Daoy (cell line): ENCODE data around the gene PHF21A. TPM values are rescaled to one million over a fixed set of nuclear protein-coding genes. Genes with fewer than 3 reads are reported as not detected.

ENCODE experiments used
- DNase-seq: peaks from one replicate; pipeline ENCODE4 v3.0.0-alpha.2; 2015; ENCODE audit warnings: low read depth
- total RNA-seq: library from RNA; depleted of rRNA; stranded (reverse); fragments of >200 nt; shearing (Covaris generic); gene quantifications from 2 replicates; pipeline ENCODE4 v1.2.3, GENCODE V29; 2014

PHF21A gene
- total RNA-seq, 1 experiment from 2014 or later: 4.8 TPM

DNA sequence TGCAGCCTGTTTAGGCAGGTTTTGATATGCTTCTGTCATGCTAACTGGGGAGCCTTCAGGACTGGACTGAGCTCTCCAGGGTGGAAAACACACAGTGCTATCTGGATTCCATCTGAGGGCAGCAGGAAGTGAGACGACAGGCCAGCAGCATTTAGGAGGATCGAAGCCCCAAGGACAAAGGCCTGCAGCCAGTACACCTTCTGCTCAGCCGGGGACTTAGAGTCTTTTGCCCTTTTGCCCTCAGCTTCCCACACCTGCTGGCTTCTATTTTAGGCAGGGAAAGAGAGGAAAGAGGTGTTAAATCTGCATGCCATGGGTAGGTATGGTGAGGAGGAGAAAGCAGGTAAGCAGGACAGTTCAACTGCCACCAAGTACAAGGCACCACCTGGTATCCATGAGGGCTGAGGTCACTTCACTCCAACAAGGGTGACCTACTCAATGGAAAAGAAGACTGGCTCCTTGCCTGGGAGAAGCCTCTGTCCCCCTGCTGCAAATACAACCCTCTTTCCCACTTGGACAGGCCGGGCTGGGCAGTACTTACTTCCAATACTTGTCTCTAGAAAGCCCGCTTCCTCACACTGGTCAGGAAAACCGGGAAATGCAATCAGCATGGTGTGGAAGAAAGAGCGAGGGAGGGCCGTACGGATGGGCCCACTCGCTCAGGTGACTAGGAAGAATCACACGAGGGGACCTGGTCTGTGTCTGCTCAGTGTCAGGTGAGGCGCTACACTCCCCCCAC is 186.5 kb downstream of the PHF21A start:
- DNase-seq: no peak

DNA sequence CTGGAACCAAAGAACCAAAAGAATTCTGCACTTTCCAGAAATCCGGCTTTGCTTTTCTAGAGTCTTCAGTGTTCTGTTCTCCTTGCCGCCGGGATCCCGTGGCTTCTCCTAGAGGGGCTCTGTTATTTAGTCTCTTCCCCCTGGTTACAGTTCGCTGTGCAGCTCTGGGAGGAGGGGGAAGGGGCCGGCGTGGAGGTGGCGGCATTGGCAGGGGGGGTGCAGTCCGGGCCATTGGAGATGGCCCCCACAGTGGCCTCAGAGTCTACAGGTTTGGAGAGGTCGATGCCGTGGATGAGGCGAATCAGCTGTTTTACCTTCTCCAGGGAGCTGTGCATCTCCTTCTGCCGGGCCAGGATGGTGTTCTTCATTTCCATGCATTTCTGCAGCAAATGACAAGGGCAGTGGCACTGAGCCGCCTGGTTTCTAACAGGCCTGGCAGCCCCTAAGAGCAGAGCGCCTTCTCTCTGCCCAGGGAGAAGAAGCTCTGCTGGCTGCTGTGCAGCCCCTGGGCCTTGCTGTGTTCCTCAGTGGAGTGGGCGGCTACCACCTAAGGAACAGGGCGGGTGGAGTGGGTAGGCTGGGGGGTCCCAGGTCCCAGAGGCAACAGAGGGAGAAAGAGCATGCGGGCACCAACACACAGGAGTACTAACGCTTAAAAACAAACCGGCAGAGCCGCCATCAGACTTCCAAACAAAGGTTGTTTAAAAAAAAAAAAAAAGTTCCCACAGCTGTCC is 187.2 kb downstream of the PHF21A start:
- DNase-seq: no peak

DNA sequence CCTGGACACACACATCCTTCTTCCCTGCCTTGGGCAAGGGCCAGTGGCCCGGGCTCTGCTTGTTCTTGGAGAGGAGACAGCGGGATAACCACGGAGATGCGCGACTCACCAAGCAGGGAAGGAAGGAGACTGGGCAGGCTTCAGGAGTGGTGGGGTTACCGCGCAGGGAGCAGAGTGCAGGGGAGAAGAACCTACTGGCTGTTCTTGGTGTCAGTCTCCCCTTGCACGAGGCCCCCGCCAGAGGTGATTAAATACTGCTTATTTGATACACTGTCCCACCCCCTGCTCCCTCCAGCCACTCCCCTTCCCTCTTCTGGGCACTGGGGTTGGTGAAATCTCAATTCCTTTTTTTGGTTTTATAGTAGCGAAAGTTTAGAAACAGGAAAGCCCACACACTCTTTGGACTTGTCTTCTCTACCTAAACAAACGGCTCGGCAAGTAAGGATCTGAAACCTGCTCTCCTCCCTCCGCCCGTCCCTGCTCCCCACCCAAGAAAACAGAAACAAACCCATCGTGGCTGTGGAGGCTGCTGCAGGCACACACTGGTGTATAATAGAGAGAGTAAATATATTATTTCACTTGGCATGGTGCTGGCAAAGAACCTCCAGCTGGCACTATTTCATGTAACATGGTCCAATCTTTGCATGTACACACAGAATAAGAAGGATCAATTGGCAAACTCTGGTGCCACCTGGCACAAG is 188.0 kb downstream of the PHF21A start:
- DNase-seq: no peak

DNA sequence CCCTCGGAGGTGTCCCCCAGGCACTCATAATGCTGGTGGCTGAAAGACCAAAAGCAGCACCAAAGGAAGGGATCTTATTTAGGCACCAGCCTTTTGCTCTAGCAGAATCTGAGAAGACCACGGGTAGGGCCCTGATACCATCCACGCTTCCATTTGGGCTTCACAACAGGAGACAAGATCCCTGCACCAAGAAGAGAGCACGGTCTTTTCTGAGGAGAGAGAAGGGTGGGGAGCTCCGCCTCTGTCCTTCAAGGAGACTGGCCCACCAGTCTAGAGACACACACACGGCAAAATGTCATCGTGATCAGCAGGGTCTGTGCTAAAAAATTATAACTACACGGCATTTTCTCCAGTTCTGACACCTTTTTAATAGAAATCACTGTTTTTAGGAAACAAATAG is 189.0 kb downstream of the PHF21A start:
- no peak for DNase-seq

GRCh38 chr11:45931739-45932138 is 189.5 kb downstream of the PHF21A start:
- no peak for DNase-seq

- DNase-seq: no peak
These were observed 190.2 kb downstream of the PHF21A start for GRCh38 chr11:45930951-45931570.

GRCh38 chr11:45930031-45930794 is 191.0 kb downstream of the PHF21A start:
- DNase-seq: no peak

DNA sequence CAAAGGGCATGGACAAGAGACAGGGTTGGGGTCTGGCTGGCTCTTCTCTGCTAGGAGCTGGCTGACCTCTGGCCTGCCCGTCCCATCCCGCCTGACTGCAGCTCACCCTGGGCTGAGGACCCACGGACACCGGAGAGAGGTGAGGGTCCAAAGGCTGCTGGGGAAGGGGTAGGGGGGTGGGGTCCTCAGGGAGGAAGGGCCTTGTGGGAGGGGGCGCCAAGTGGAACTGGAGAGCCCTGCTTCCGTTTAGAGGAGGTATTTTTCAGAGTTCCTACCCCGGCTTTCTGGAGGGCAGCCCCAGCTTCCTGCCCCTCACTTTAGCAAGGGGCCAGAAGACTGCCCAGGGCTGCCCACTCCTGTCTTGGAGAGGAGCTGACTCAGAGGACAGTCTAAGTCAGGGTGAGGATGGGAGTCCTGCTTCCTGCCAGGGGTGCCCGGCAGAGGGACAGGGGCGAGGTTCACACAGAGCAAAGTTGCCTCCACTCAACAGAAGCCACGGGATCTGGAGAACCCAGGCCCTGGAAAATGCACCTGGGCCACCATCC is 191.7 kb downstream of the PHF21A start:
- DNase-seq: no peak

DNA sequence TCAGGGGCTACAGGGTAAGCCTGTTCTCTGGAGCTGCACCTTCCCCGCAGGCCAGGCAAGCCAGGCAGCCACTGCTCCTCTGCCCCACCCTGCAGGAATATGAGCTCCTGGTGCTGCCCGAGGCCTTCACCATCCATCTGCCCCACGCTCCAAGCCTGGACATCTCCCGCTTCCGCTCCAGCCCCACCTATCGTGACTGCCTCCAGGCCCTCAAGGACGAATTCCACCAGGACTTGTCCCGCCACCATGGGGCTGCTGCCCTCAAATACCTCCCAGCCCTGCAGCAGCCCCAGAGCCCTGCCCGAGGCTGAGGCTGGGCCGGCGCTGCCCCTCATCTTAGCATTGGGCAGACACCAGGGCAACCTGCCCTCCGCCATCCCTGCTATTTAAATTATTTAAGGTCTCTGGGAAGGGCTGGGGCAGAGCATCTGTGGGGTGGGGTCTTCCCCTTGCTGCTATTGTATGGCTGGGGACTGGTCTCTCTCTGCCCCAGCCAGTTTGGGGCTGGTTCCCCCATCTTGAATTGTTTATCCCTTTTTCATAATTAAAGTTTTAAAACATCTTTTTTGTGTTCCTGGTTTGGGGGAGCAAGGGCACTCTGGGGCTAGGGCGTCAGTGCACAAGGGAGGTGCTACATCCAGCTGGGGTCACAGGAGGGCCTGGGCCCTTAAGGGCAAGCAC is 192.6 kb downstream of the PHF21A start:
- DNase-seq: no peak

- no peak for DNase-seq
These were observed 193.4 kb downstream of the PHF21A start for GRCh38 chr11:45927684-45928413.

- DNase-seq: no peak
These were observed 193.9 kb downstream of the PHF21A start for GRCh38 chr11:45927332-45927683.

DNA sequence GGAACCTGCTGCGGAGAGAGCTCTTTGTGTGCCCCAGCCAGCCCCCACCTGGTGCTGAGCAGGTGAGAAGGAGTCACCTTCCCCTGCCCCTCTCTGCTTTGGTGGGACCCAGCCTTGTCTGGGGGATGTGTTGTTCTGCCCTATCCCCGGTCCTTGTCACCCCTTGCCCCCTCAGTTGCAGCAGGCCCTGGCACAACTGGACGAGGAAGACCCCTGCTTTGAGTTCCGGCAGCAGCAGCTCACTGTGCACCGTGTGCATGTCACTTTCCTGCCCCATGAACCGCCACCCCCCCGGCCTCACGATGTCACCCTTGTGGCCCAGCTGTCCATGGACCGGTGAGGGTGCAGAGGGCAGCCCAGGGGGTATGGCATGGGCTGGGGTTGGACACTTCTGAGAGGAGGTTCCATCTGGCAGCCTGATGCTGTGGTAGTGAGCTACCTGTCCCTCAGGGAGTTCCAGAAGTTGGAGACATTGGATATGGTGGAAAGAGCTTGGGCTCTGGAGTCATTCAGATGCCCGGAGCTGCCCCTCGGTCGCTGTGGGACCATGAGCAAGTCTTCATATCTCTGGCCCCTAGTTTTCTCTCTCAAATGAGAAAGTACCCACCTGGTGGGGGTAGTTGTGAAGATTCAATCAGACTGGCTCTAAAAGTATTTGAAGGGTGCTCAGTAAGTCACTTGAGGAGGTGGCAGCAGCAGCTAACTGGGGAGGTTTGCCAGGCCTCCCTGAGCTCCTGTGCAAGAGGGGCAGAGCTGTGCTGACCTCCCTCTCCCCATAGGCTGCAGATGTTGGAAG is 194.5 kb downstream of the PHF21A start:
- DNase-seq: no peak

- DNase-seq: no peak
These were observed 195.3 kb downstream of the PHF21A start for GRCh38 chr11:45926001-45926401.

GRCh38 chr11:45925550-45925949 is 195.7 kb downstream of the PHF21A start:
- no peak for DNase-seq

DNA sequence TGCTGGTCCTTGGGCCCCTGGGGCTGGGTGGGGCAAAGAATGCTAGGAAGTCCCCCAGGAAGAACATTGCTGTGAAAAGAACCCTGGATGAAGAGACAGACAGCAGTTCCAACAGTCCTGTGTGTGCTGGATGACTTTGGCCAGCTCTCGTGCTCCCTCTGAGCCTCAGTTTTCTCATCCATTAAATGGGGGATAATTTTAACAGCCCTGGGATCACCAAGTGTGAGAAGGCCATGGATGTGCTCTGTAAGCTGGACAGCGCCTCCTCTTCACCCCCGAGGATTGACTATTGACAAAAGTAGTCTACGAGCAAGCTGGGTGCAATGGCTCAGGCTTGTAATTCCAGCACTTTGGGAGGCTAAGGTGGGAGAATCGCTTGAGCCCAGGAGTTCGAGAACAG is 196.3 kb downstream of the PHF21A start:
- DNase-seq: no peak

- DNase-seq: no peak
These were observed 197.0 kb downstream of the PHF21A start for GRCh38 chr11:45924036-45924915.

GRCh38 chr11:45922425-45923082 is 198.7 kb downstream of the PHF21A start, which contains the start of gene LARGE2:
TSS of gene LARGE2 (plus strand) at chr11:45922656. CDS start at chr11:45922883, 227 bp downstream.
- DNase-seq: no peak
